Uterus (tissue), 2 donors: Measurements from ENCODE around the gene NR1I3.

ENCODE experiments used
- POLR2A ChIP-seq, 2 donors: fragments of 450-650 bp; IDR thresholded peaks; one replicate each; pipeline ENCODE4 v1.6.1; 2016; ENCODE audit warnings: antibody characterized with exemption in 2 of 2, mild to moderate bottlenecking in 1 of 2, moderate library complexity in 1 of 2
- TF ChIP-seq, protein P1 (sequence below), 4 experiments: fragments of 200-600 bp in 2 of 4; fragments of 450-650 bp in 2 of 4; sonication (generic) in 2 of 4; IDR thresholded peaks; one replicate each; pipeline ENCODE4 v1.5.1; 2016 to 2019; ENCODE audit warnings: antibody characterized with exemption in 4 of 4, mild to moderate bottlenecking in 2 of 4, moderate library complexity in 1 of 4

DNA sequence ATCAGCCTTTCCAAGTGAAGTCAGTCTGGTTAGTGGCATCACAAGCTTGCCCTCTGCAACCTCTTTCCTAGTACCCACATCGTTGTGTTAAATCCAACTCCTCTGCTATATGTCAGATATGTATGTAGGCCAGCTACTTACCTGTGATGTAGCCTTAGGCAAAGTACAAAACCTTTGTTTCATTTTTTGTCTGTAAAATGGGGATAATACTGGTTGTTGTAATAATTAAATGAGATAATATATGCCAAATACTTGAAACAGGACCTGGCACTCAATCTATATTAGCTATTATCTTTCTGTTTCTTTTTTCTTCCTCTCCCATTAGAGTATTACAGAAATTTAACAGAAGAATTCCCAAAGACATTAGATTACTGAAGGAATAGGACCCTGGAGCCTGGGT lies 21.8 kb upstream of the NR1I3 start:
- TF ChIP-seq, protein P1, sequence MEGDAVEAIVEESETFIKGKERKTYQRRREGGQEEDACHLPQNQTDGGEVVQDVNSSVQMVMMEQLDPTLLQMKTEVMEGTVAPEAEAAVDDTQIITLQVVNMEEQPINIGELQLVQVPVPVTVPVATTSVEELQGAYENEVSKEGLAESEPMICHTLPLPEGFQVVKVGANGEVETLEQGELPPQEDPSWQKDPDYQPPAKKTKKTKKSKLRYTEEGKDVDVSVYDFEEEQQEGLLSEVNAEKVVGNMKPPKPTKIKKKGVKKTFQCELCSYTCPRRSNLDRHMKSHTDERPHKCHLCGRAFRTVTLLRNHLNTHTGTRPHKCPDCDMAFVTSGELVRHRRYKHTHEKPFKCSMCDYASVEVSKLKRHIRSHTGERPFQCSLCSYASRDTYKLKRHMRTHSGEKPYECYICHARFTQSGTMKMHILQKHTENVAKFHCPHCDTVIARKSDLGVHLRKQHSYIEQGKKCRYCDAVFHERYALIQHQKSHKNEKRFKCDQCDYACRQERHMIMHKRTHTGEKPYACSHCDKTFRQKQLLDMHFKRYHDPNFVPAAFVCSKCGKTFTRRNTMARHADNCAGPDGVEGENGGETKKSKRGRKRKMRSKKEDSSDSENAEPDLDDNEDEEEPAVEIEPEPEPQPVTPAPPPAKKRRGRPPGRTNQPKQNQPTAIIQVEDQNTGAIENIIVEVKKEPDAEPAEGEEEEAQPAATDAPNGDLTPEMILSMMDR (IDR thresholded peaks at IDR 0.05): no peak
- no peak for TF ChIP-seq POLR2A (IDR thresholded peaks at IDR 0.05)
